ENCODE results near the gene EEFSEC.

The EEFSEC gene

GRCh38 chr3:128207951-128208350, 54.7 kb downstream of the EEFSEC start:
- H3K4me3 ChIP-seq (ENCODE audit: low read length), result no peak overlapping the region
- no peak overlapping the region for H2AFZ ChIP-seq (ENCODE audit: low read depth, low read length)
- peaks cover 12% of the 10 kb centered on the region for H4K20me1 ChIP-seq (ENCODE audit: insufficient read depth, low read length)
- peaks cover 6% of the 10 kb centered on the region for H3K79me2 ChIP-seq (ENCODE audit: low read length)
- TF ChIP-seq EZH2phosphoT487 (IDR thresholded peaks at IDR 0.05; ENCODE audit: low read depth) (no peak), CTCF (IDR thresholded peaks at IDR 0.05; ENCODE audit: low read depth, low read length) (no peak)
- no peaks in the 10 kb centered on the region for H3K27me3 ChIP-seq (ENCODE audit: low read depth, low read length)
- no peak overlapping the region for H3K4me2 ChIP-seq (ENCODE audit: low read length)
- H3K36me3 ChIP-seq (replicated peaks; ENCODE audit: low read depth, low read length), result no peaks in the 10 kb centered on the region
- H3K9me3 ChIP-seq (ENCODE audit: insufficient read depth, low read length), result no peaks in the 10 kb centered on the region
- H3K27ac ChIP-seq (ENCODE audit: low read length), result no peak overlapping the region
- no peak overlapping the region for H3K9ac ChIP-seq (ENCODE audit: low read length)
- no peaks in the 10 kb centered on the region for H3K4me1 ChIP-seq (ENCODE audit: low read length)

- no peak overlapping the region for H2AFZ ChIP-seq (ENCODE audit: low read depth, low read length)
- peaks cover 6% of the 10 kb centered on the region for H3K79me2 ChIP-seq (ENCODE audit: low read length)
- TF ChIP-seq CTCF (IDR thresholded peaks at IDR 0.05; ENCODE audit: low read depth, low read length), result no peak
- TF ChIP-seq EZH2phosphoT487 (IDR thresholded peaks at IDR 0.05; ENCODE audit: low read depth), result no peak
These were observed 57.4 kb downstream of the EEFSEC start for GRCh38 chr3:128210711-128211110.

GRCh38 chr3:128214056-128214455, 60.8 kb downstream of the EEFSEC start:
- no peak overlapping the region for H3K4me3 ChIP-seq (ENCODE audit: low read length)

More at GRCh38 chr3:128210711-128211110, 57.4 kb downstream of the EEFSEC start:
- H3K4me2 ChIP-seq (ENCODE audit: low read length), result no peak overlapping the region
- no peak overlapping the region for H3K27ac ChIP-seq (ENCODE audit: low read length)
- no peaks in the 10 kb centered on the region for H3K27me3 ChIP-seq (ENCODE audit: low read depth, low read length)
- no peak overlapping the region for H3K9ac ChIP-seq (ENCODE audit: low read length)
- H3K4me3 ChIP-seq (ENCODE audit: low read length), result no peak overlapping the region
- no peaks in the 10 kb centered on the region for H3K4me1 ChIP-seq (ENCODE audit: low read length)
- no peaks in the 10 kb centered on the region for H3K36me3 ChIP-seq (replicated peaks; ENCODE audit: low read depth, low read length)
- H3K9me3 ChIP-seq (ENCODE audit: insufficient read depth, low read length), result no peaks in the 10 kb centered on the region
- peaks cover 12% of the 10 kb centered on the region; the same call in 1 of the 2 replicates for H4K20me1 ChIP-seq (ENCODE audit: insufficient read depth, low read length)

GRCh38 chr3:128215290-128215689, 62.0 kb downstream of the EEFSEC start:
- H2AFZ ChIP-seq (ENCODE audit: low read depth, low read length), result no peak overlapping the region
- no peak for TF ChIP-seq EZH2phosphoT487 (IDR thresholded peaks at IDR 0.05; ENCODE audit: low read depth)
- no peak for TF ChIP-seq CTCF (IDR thresholded peaks at IDR 0.05; ENCODE audit: low read depth, low read length)
- no peaks in the 10 kb centered on the region for H3K79me2 ChIP-seq (ENCODE audit: low read length)
- H3K36me3 ChIP-seq (replicated peaks; ENCODE audit: low read depth, low read length), result no peaks in the 10 kb centered on the region
- no peak overlapping the region for H3K4me2 ChIP-seq (ENCODE audit: low read length)
- no peak overlapping the region for H3K4me3 ChIP-seq (ENCODE audit: low read length)
- H3K9ac ChIP-seq (ENCODE audit: low read length), result no peak overlapping the region
- H3K4me1 ChIP-seq (ENCODE audit: low read length), result no peaks in the 10 kb centered on the region
- H3K9me3 ChIP-seq (ENCODE audit: insufficient read depth, low read length), result no peaks in the 10 kb centered on the region
- H3K27ac ChIP-seq (ENCODE audit: low read length), result no peak overlapping the region
- no peaks in the 10 kb centered on the region for H3K27me3 ChIP-seq (ENCODE audit: low read depth, low read length)
- H4K20me1 ChIP-seq (ENCODE audit: insufficient read depth, low read length), result 0 out of 2 replicates have a peak, but pooled peaks cover 6% of the 10 kb centered on the region

More at GRCh38 chr3:128214056-128214455, 60.8 kb downstream of the EEFSEC start:
- Histone ChIP-seq H3K4me1 (ENCODE audit: low read length) (no peaks in the 10 kb centered on the region), H3K4me2 (ENCODE audit: low read length) (no peak overlapping the region), H2AFZ (ENCODE audit: low read depth, low read length) (no peak overlapping the region), H3K9ac (ENCODE audit: low read length) (no peak overlapping the region), H3K9me3 (ENCODE audit: insufficient read depth, low read length) (no peaks in the 10 kb centered on the region), H3K27me3 (ENCODE audit: low read depth, low read length) (no peaks in the 10 kb centered on the region), H3K79me2 (ENCODE audit: low read length) (no peaks in the 10 kb centered on the region), H3K27ac (ENCODE audit: low read length) (no peak overlapping the region), H4K20me1 (ENCODE audit: insufficient read depth, low read length) (0 out of 2 replicates have a peak, but pooled peaks cover 6% of the 10 kb centered on the region), H3K36me3 (replicated peaks; ENCODE audit: low read depth, low read length) (no peaks in the 10 kb centered on the region)
- no peak for TF ChIP-seq EZH2phosphoT487 (IDR thresholded peaks at IDR 0.05; ENCODE audit: low read depth)
- TF ChIP-seq CTCF (IDR thresholded peaks at IDR 0.05; ENCODE audit: low read depth, low read length), result no peak

Measured in OCI-LY3 (cell line).